ENCODE data around the gene PARP3. TPM values are rescaled to one million over a fixed set of nuclear protein-coding genes. Genes with fewer than 3 reads are reported as not detected.

The PARP3 gene
- total RNA-seq, 2 donors from 2014 or later, result 22.0 to 45.9 TPM

GRCh38 chr3:51970606-51971300 is 28.6 kb downstream of the PARP3 start:
- Histone ChIP-seq H3K36me3 (no peaks in the 10 kb centered on the region), H3K4me3 (no peak overlapping the region), H3K4me1 (replicated peaks) (peaks cover 22% of the 10 kb centered on the region), H3K27ac (no peak overlapping the region), H3K27me3 (replicated peaks; ENCODE audit: insufficient read depth) (no peaks in the 10 kb centered on the region), H3K9me3 (no peaks in the 10 kb centered on the region)
- intact Hi-C loops (cut with DNase I), result no loop called here
- 73% methylated on average over 6 of the region's 6 CpGs for WGBS
- no peak for TF ChIP-seq CTCF (IDR thresholded peaks at IDR 0.05)
- TF ChIP-seq POLR2A (IDR thresholded peaks at IDR 0.05), result no peak
- no peak for DNase-seq (ENCODE audit: low spot score)

GRCh38 chr3:51971350-51971749 is 29.2 kb downstream of the PARP3 start:
- no peak overlapping the region for H3K4me3 ChIP-seq
- TF ChIP-seq CTCF (IDR thresholded peaks at IDR 0.05) (no peak), POLR2AphosphoS5 (IDR thresholded peaks at IDR 0.05) (no peak), POLR2A (IDR thresholded peaks at IDR 0.05) (no peak)
- intact Hi-C loops (cut with DNase I), result no loop called here
- no peak for DNase-seq (ENCODE audit: low spot score)
- no peaks in the 10 kb centered on the region for H3K9me3 ChIP-seq
- H3K4me1 ChIP-seq (replicated peaks), result peaks cover 20% of the 10 kb centered on the region
- no peaks in the 10 kb centered on the region for H3K27me3 ChIP-seq (replicated peaks; ENCODE audit: insufficient read depth)
- whole genome bisulfite sequencing, result 93% methylated on average over 11 of the region's 11 CpGs
- no peak overlapping the region for H3K27ac ChIP-seq
- H3K36me3 ChIP-seq, result no peaks in the 10 kb centered on the region

GRCh38 chr3:51974277-51974962 is 32.3 kb downstream of the PARP3 start:
- Histone ChIP-seq H3K27ac (peak overlapping the region; percentile 90 to 91), H3K9me3 (no peaks in the 10 kb centered on the region), H3K36me3 (no peaks in the 10 kb centered on the region), H3K4me3 (peak overlapping the region; percentile 54 to 67), H3K27me3 (replicated peaks; ENCODE audit: insufficient read depth) (no peaks in the 10 kb centered on the region), H3K4me1 (replicated peaks) (peaks cover 14% of the 10 kb centered on the region)
- 11% methylated on average over 30 of the region's 30 CpGs for WGBS
- intact Hi-C loops (cut with DNase I), result loop anchor here (2.0 kb wide), 1 partner anchor 32 kb away; the partner anchor contains the start of gene PARP3
- TF ChIP-seq POLR2A (IDR thresholded peaks at IDR 0.05) (no peak), CTCF (IDR thresholded peaks at IDR 0.05) (no peak), POLR2AphosphoS5 (IDR thresholded peaks at IDR 0.05) (no peak)
- no peak for DNase-seq (ENCODE audit: low spot score)

GRCh38 chr3:51974963-51975851 is 33.0 kb downstream of the PARP3 start, which contains the start of gene ABHD14A:
TSS of gene ABHD14A (plus strand) at chr3:51975064. CDS start at chr3:51975136, 72 bp downstream.
- DNase-seq (ENCODE audit: low spot score), result peak; percentile 59

More at GRCh38 chr3:51974963-51975851, 33.0 kb downstream of the PARP3 start, which contains the start of gene ABHD14A:
- TF ChIP-seq CTCF (IDR thresholded peaks at IDR 0.05), result peak in 2 of 4 experiments; percentile 6 to 26
- peak; percentile 74 for TF ChIP-seq POLR2A (IDR thresholded peaks at IDR 0.05)
- no peak for TF ChIP-seq POLR2AphosphoS5 (IDR thresholded peaks at IDR 0.05)
- H3K27me3 ChIP-seq (replicated peaks; ENCODE audit: insufficient read depth), result no peaks in the 10 kb centered on the region
- 2% methylated on average over 37 of the region's 63 CpGs for WGBS
- no peaks in the 10 kb centered on the region for H3K36me3 ChIP-seq
- peaks cover 14% of the 10 kb centered on the region for H3K4me1 ChIP-seq (replicated peaks)
- peak within 1 kb of the TSS; percentile 54 to 67 for H3K4me3 ChIP-seq
- H3K27ac ChIP-seq, result peak within 1 kb of the TSS; percentile 90 to 91
- no peaks in the 10 kb centered on the region for H3K9me3 ChIP-seq
- intact Hi-C loops (cut with DNase I), result loop anchor here (2.0 kb wide), 1 partner anchor 32 kb away; the partner anchor contains the start of gene PARP3

Measured in prostate gland (tissue), 2 donors.